ENCODE results near the gene SLC2A1. TPM values are rescaled to one million over a fixed set of nuclear protein-coding genes. Genes with fewer than 3 reads are reported as not detected.

Gene SLC2A1
- total RNA-seq, 4 donors from 2014 or later = 488 to 2,308 (median 910) TPM

- H3K4me3 ChIP-seq (ENCODE audit: low read depth, poor library complexity, severe bottlenecking) = no peak overlapping the region
- 93 to 100% methylated on average over 2 of the region's 2 CpGs for WGBS, 2 donors
- intact Hi-C loops (cut with DNase I; ENCODE audit: low total_unique reads) = no loop called here
- DNase-seq (ENCODE audit: low spot score in 2 of 2) = no peak
- no peak for TF ChIP-seq POLR2A (IDR thresholded peaks at IDR 0.05)
- no peak for TF ChIP-seq CTCF (IDR thresholded peaks at IDR 0.05)
Measured at GRCh38 chr1:42979036-42979430, 20.4 kb upstream of the SLC2A1 start.

GRCh38 chr1:42978317-42979035 lies 19.8 kb upstream of the SLC2A1 start:
- intact Hi-C loops (cut with DNase I; ENCODE audit: low total_unique reads) = no loop called here
- 79 to 84% methylated on average over 14 of the region's 14 CpGs for WGBS, 2 donors
- no peak overlapping the region for H3K4me3 ChIP-seq (ENCODE audit: low read depth, poor library complexity, severe bottlenecking)
- no peak for DNase-seq (ENCODE audit: low spot score in 2 of 2)
- no peak for TF ChIP-seq POLR2A (IDR thresholded peaks at IDR 0.05)
- TF ChIP-seq CTCF (IDR thresholded peaks at IDR 0.05) = no peak

- DNase-seq (ENCODE audit: low spot score in 2 of 2) = no peak
- WGBS, 2 donors = 92 to 100% methylated on average over 1 of the region's 1 CpG
- intact Hi-C loops (cut with DNase I; ENCODE audit: low total_unique reads) = no loop called here
- no peak overlapping the region for H3K4me3 ChIP-seq (ENCODE audit: low read depth, poor library complexity, severe bottlenecking)
- TF ChIP-seq POLR2A (IDR thresholded peaks at IDR 0.05) = no peak
- TF ChIP-seq CTCF (IDR thresholded peaks at IDR 0.05) = no peak
Measured at GRCh38 chr1:42977653-42978052, 19.0 kb upstream of the SLC2A1 start.

GRCh38 chr1:42975561-42976225 lies 17.0 kb upstream of the SLC2A1 start:
- DNase-seq (ENCODE audit: low spot score in 2 of 2) = no peak
- intact Hi-C loops (cut with DNase I; ENCODE audit: low total_unique reads) = no loop called here
- WGBS, 2 donors = 90% methylated on average over 4 of the region's 4 CpGs
- no peak overlapping the region for H3K4me3 ChIP-seq (ENCODE audit: low read depth, poor library complexity, severe bottlenecking)
- no peak for TF ChIP-seq CTCF (IDR thresholded peaks at IDR 0.05)
- no peak for TF ChIP-seq POLR2A (IDR thresholded peaks at IDR 0.05)

- 76 to 82% methylated on average over 3 of the region's 3 CpGs for WGBS, 2 donors
- TF ChIP-seq POLR2A (IDR thresholded peaks at IDR 0.05) (no peak), CTCF (IDR thresholded peaks at IDR 0.05) (no peak)
Measured at GRCh38 chr1:42974767-42975437, 16.2 kb upstream of the SLC2A1 start.

More at GRCh38 chr1:42974767-42975437, 16.2 kb upstream of the SLC2A1 start:
- no peak overlapping the region for H3K4me3 ChIP-seq (ENCODE audit: low read depth, poor library complexity, severe bottlenecking)
- DNase-seq (ENCODE audit: low spot score in 2 of 2) = no peak
- intact Hi-C loops (cut with DNase I; ENCODE audit: low total_unique reads) = no loop called here

Measured in lower leg skin (tissue), 4 donors.